ENCODE results near the gene DLG1.

Gene DLG1

GRCh38 chr3:197309528-197310361 is 11.3 kb upstream of the DLG1 start:
- TF ChIP-seq RAD21 (IDR thresholded peaks at IDR 0.05; ENCODE audit: low read depth) (peak; percentile 22; the same call in 1 of the 2 replicates), YY1 (IDR thresholded peaks at IDR 0.05; ENCODE audit: low read depth) (no peak), NFIC (IDR thresholded peaks at IDR 0.05) (peak; percentile 41), TCF12 (IDR thresholded peaks at IDR 0.05; ENCODE audit: low read depth) (peak; percentile 39; the same call in 1 of the 2 replicates), TAF1 (IDR thresholded peaks at IDR 0.05; ENCODE audit: low read depth) (no peak), TEAD4 (IDR thresholded peaks at IDR 0.05) (peak; percentile 77), FOXM1 (IDR thresholded peaks at IDR 0.05; ENCODE audit: borderline replicate concordance, low read depth) (peak; percentile 73; the same call in 1 of the 2 replicates), REST (IDR thresholded peaks at IDR 0.05; ENCODE audit: low read depth) (no peak), CREB1 (IDR thresholded peaks at IDR 0.05; ENCODE audit: low read depth) (no peak), USF1 (IDR thresholded peaks at IDR 0.05) (no peak), CEBPB (IDR thresholded peaks at IDR 0.05) (peak; percentile 98), ZBTB7A (IDR thresholded peaks at IDR 0.05; ENCODE audit: low read depth) (no peak), EGR1 (IDR thresholded peaks at IDR 0.05) (no peak), EP300 (IDR thresholded peaks at IDR 0.05; ENCODE audit: borderline replicate concordance) (peak; percentile 67; the same call in 1 of the 2 replicates), MAX (IDR thresholded peaks at IDR 0.05) (peak; percentile 77)

GRCh38 chr3:197308591-197308990 is 10.2 kb upstream of the DLG1 start:
- TF ChIP-seq FOXM1 (IDR thresholded peaks at IDR 0.05; ENCODE audit: borderline replicate concordance, low read depth): no peak
- TF ChIP-seq YY1 (IDR thresholded peaks at IDR 0.05; ENCODE audit: low read depth): no peak
- no peak for TF ChIP-seq TCF12 (IDR thresholded peaks at IDR 0.05; ENCODE audit: low read depth)
- no peak for TF ChIP-seq ZBTB7A (IDR thresholded peaks at IDR 0.05; ENCODE audit: low read depth)

GRCh38 chr3:197306374-197307086 is 8.1 kb upstream of the DLG1 start:
- peak; percentile 81 for TF ChIP-seq TEAD4 (IDR thresholded peaks at IDR 0.05)
- no peak for TF ChIP-seq TAF1 (IDR thresholded peaks at IDR 0.05; ENCODE audit: low read depth)
- peak; percentile 32; the same call in 1 of the 2 replicates for TF ChIP-seq MAX (IDR thresholded peaks at IDR 0.05)
- peak; percentile 53; the same call in 1 of the 2 replicates for TF ChIP-seq CEBPB (IDR thresholded peaks at IDR 0.05)

GRCh38 chr3:197305854-197306253 is 7.4 kb upstream of the DLG1 start:
- TF ChIP-seq NFIC (IDR thresholded peaks at IDR 0.05): no peak

- TF ChIP-seq USF1 (IDR thresholded peaks at IDR 0.05) (no peak), MAX (IDR thresholded peaks at IDR 0.05) (no peak), YY1 (IDR thresholded peaks at IDR 0.05; ENCODE audit: low read depth) (no peak), REST (IDR thresholded peaks at IDR 0.05; ENCODE audit: low read depth) (no peak), ZBTB7A (IDR thresholded peaks at IDR 0.05; ENCODE audit: low read depth) (no peak)
These were observed 5.0 kb upstream of the DLG1 start for GRCh38 chr3:197303452-197303851.
